Measurements from ENCODE around the gene CCDC186. TPM values are rescaled to one million over a fixed set of nuclear protein-coding genes. Genes with fewer than 3 reads are reported as not detected.

The CCDC186 gene
- total and polyA plus RNA-seq, 2 of the 8 experiments (the other 6 are each of a cell fraction or from before 2014, with no cell fraction given) = 3.0 to 30.3 TPM

- no peak for TF ChIP-seq CBX5 (IDR thresholded peaks at IDR 0.05; ENCODE audit: low read depth, low read length)
- no peak for TF ChIP-seq HDAC6 (IDR thresholded peaks at IDR 0.05; ENCODE audit: low read depth, low read length)
- TF ChIP-seq NRF1 (IDR thresholded peaks at IDR 0.05; ENCODE audit: low read depth, low read length) = no peak
Observed at GRCh38 chr10:114115661-114116445, 58.1 kb downstream of the CCDC186 start (continued).
